NOMO-1 treated with dmso at 0.1 percent for 144 hours (cell line): ENCODE data around the gene RINL.
"Not testable (repeated sequence)": the region's sequence is repeated elsewhere in the genome, so short reads cannot be mapped to it uniquely, and the experiment has no call there.

ENCODE experiments used
- DNase-seq: peaks from one replicate; lab custom pipeline; 2025; ENCODE audit not compliant: unreplicated experiment; lab: John Stamatoyannopoulos, UW

RINL gene

GRCh38 chr19:38875656-38876395, 2.2 kb downstream of the RINL start:
- DNase-seq: no peak

DNA sequence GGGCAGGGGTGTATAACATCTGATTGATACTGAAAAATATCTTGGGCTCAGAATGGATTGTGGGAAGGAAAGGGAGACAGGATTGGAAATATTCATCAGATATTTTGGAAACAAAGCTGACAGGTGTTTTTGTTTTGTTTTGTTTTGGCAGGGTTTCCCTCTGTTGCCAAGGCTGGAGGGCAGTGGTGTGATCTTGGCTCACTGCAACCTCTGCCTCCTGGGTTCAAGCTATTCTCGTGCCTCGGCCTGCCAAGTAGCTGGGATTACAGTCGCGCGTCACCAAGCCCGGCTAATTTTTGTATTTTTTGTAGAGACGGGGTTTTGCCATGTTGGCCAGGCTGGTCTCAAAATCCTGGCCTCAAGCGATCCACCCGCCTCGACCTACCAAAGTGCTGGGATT, 4.7 kb downstream of the RINL start:
- not testable (repeated sequence) for DNase-seq

DNA sequence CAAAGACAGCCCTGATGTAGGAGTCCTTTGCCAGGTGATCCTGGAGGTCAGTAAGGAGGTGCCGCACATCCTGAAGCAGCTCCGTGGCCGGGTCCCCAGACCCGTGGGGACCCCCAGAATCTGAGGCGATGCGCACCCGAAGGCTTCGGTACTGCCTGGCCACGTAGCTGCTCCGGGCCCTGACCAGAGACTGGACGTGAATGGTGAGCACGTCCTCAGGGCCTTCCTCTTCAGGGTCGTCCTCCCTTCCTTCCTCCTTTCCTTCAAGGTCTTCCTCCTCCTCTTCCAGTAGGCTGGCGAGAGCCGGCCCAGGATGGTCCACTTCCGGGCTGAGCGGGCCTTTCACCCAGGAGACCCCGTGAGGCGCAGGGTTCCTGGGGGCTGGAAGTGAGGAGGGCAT, 7.5 kb downstream of the RINL start:
- DNase-seq: no peak

DNA sequence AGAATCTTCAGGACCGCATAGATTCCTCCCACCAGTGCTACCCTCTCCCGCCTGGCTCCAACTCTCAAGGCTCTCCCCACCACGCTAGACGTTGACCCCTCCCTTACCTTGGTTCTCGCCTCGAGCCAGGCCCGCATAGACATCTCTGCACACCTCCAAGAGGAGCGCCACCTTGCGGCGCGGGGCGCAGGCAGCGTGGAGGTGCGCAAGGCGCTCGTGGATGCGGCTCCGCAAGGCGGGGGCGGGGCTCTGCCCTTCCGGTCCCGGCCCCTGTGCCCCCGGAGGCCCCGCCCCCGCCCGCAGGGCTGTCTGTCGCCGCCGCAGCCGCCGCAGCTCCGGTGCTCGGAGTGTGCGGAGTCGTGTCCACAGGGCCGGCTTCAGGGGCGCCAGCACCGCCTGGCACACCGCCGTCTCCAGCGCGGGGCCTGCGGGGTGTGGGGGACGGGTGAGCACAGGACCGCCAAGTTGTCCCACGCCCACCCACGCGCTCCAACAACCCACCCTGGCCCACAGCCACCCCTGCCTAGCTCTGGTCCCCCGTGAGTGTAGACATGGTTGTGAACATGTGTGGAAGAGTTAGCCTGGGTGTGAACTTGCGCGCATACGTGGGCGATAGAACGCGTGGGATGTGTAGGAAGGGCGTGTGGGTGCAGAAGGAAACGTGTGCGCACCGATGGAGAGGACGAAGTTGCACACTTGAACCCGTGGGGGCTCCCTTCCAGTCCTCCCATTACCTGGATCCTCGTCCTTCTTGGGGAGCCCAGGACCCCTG, 8.1 kb downstream of the RINL start:
- DNase-seq: no peak

GRCh38 chr19:38869160-38869835, 8.8 kb downstream of the RINL start:
- DNase-seq: no peak

- no peak for DNase-seq
These were observed 9.5 kb downstream of the RINL start for GRCh38 chr19:38868551-38868950.

GRCh38 chr19:38867171-38867780, 10.8 kb downstream of the RINL start:
- DNase-seq: no peak

DNA sequence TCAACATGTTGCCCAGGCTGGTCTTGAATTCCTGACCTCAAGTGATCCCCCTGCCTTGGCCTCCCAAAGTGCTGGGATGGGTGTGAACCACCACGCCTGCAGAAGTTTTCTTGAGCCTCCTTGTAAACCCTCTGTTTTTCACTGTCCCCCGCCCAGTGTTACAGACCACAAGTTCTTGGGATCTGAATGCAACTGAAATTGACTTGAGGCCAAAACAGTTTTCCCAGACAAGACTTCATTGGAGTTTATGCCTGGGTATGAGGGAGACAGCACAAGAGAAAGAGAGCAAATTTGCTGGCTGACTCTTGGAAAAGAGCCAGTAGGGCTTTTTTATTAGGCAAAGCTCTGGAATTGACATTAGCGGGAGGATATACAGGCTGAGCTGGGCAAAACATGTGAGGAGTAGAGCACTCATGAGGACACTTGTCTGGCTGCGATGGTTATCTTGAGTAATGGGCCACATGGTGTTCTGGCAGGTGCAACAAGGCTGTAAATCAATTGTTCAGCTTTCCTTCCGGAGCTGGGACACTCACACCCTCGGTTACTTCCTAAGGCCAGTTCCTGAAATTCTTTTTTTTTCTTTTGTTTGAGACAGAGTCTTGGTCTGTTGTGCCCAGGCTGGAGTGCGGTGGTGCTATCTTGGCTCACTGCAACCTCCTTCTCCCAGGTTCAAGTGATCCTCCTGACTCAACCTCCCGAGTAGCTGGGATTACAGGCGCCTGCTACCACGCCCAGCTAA, 15.6 kb downstream of the RINL start:
- no peak for DNase-seq

DNA sequence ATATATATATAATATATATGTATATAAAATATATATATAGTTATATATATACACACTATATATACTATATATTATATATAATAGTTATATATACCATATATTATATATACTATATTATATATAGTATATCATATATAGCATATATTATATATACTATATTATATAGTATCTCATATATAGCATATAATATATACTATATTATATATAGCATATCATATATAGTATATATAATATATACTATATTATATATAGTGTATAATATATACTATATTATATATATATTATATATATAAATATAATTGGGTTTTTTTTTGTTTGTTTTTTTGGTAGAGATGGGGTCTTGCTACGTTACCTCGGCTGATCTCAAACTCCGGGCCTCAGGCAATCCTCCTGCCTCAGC, 16.7 kb downstream of the RINL start:
- no peak for DNase-seq

DNA sequence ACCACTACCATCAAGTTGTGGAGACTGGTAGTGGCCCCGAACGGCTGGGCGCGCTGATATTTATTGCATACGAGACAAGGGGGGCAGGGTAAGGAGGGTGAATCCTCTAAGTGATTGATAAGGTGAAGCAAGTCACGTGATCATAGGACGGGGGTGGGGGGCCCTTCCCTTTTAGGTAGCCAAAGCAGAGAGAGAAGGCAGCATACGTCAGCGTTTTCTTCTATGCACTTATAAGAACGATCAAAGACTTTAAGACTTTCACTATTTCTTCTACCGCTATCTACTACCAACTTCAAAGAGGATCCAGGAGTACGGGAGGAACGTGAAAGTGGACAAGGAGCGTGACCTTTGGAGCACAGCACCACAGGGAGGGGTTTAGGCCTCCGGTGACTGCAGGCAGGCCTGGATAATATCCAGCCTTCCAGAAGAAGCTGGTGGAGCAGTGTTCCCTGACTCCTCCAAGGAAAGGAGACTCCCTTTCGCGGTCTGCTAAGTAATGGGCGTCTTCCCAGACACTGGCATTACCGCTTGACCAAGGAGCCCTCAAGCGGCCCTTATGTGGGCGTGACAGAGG, 18.4 kb downstream of the RINL start:
- not testable (repeated sequence) for DNase-seq

- DNase-seq: no peak
These were observed 21.3 kb downstream of the RINL start for GRCh38 chr19:38856813-38857212.

DNA sequence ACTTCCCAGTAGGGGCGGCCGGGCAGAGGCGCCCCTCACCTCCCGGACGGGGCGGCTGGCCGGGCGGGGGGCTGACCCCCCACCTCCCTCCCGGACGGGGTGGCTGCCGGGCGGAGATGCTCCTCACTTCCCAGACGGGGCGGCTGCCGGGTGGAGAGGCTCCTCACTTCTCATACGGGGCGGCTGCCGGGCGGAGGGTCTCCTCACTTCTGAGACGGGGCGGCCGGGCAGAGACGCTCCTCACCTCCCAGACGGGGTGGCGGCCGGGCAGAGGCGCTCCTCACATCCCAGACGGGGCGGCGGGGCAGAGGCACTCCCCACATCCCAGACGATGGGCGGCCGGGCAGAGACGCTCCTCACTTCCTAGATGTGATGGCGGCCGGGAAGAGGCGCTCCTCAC, 22.3 kb downstream of the RINL start:
- DNase-seq: not testable (repeated sequence)

DNA sequence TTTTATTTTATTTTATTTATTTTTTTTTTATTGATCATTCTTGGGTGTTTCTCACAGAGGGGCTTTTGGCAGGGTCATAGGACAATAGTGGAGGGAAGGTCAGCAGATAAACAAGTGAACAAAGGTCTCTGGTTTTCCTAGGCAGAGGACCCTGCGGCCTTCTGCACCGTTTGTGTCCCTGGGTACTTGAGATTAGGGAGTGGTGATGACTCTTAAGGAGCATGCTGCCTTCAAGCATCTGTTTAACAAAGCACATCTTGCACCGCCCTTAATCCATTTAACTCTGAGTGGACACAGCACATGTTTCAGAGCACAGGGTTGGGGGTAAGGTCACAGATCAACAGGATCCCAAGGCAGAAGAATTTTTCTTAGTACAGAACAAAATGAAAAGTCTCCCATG, 23.1 kb downstream of the RINL start:
- not testable (repeated sequence) for DNase-seq

- no peak for DNase-seq
These were observed 24.9 kb downstream of the RINL start for GRCh38 chr19:38853214-38853613.

- peak; percentile 66 for DNase-seq
These were observed 25.6 kb downstream of the RINL start for GRCh38 chr19:38852231-38853044.

DNA sequence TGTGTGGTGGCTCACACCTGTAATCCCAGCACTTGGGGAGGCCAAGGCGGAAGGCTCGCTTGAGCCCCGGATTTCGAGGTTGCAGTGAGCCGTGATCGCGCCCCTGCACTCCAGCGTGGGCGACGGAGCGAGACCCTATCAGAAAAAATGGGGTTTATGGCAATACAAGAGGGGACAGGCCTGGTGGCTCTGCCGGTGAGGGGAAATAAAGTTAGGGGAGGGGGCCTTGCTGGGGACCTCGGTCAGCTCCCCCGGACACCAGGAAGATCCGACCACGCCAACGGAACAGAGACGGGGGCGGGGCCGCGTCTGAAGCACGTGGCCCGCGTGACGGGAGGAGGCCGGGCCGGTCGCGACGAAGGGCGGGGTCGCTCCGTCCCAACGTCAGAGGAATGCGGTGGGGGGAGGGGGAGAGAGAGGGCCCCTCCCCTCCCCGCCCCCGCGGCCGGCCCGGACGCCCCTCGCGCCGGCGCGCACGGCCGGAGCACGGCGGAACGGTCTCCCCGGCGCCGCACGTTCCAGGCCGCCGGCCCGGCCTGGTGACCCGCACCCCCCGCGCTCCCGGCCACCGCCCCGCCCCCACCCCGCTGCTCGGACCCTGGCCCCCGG, 26.3 kb downstream of the RINL start:
- peak; percentile 87 for DNase-seq

DNA sequence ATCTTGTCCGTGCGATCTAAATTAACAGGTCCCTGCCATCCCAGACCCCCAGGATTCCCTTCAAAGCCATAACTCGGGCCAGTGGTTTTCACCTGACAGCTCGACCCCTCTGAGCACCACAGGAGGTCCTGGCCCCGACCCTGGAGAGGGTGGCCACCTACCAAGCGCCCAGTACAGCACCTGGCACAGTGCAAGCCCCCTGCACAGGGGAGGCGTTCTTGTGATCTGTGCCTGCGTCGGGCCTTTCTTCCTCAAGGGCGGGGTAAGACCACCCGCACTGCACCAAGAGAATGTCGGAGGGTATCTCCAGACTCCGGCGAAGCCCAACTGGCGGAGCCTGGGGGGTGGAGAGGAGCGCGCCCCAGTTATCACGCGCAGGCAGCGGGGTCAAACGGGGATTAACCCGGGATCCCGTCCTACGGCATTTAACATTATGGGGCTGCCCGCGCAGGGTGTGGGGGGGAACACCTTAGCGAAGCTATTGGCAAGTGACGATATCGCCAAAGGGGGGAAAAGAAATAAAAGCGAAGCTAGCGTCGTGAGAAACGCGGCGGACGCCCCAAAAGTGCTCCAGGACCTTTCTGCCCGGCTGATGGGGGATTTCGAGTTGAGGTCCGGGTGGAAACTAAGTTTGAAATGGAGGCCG, 27.0 kb downstream of the RINL start:
- no peak for DNase-seq

GRCh38 chr19:38850436-38850975, 27.6 kb downstream of the RINL start:
- DNase-seq: no peak
